ENCODE results near the gene FIGN. TPM values are rescaled to one million over a fixed set of nuclear protein-coding genes. Genes with fewer than 3 reads are reported as not detected.

FIGN gene
- total RNA-seq, 1 experiment from 2014 or later, result 2.1 TPM

DNA sequence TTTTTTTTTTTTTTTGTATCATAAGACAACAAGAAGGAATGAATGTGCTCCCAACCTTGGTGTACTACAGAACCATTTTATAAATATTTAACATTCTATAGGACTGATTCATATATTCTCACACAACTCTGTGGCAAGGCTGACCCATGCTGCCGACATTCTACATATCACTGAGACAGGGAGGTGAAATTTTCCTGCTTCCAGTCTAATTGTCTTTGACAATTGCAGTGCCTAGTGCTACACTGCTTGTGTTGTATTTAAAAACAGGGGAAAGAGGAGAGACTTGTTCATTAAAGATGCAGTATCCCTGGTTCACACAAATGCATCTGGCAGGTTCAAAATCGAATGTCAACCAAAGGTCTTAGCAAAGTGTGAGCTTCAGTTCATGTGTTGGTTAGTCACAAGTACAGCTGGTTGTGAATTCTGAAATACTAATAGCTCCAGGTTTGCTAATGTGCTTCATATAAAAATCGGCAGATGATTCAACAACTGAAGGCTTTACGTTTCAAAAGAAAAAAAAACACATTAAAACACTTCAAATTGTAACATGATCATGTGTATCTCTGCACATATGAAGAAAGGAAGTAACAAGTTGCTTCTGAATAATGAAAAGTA, 130.8 kb downstream of the FIGN start:
- in situ Hi-C loops (cut with HindIII; ENCODE audit: low pct_unique_long_range_greater_than_20kb, low sequenced_read_pairs), result no loop called here
- no peak for DNase-seq (ENCODE audit: low read depth)

- in situ Hi-C loops (cut with HindIII; ENCODE audit: low pct_unique_long_range_greater_than_20kb, low sequenced_read_pairs), result no loop called here
- no peak for DNase-seq (ENCODE audit: low read depth)
Measured at GRCh38 chr2:163602196-163602595, 133.6 kb downstream of the FIGN start.

DNA sequence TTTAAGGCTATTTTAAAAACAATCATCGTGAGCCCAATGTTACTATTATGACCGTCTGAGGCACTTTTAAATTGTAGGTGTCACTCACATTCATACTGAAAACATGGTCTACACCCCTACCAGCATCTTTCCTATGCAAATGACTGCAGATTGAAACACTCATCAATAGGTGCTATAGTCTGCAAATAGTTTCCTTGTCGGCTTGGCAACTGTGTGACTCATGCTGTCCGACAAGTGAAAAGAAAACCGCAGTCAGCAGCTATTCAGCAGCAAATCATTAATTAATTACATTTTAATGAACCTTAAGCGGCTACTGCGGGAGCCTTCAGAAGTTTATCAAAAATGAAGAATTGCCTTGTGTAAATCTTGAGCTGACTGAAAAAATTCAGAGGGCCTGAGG, 134.4 kb downstream of the FIGN start:
- peak; percentile 73 for DNase-seq (ENCODE audit: low read depth)
- in situ Hi-C loops (cut with HindIII; ENCODE audit: low pct_unique_long_range_greater_than_20kb, low sequenced_read_pairs), result no loop called here

DNA sequence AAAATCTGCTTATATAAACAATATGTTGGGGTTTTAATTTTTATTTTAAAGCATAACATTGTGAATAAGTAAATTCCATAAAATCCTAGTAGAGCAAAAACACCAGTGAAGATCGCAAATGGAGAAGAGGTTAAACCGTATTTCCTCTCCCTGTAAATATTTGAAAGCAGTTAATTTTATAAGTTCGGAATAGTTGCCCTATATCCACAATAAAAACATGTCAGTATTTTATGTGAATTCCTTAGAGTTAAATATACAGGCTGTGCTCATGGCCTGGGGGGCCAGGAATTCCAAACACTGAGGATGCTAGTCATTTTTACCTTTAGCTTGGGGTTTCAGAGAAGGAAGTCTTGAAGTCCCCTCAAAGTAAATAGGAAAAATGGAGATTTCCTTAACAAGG, 135.0 kb downstream of the FIGN start:
- in situ Hi-C loops (cut with HindIII; ENCODE audit: low pct_unique_long_range_greater_than_20kb, low sequenced_read_pairs), result no loop called here
- DNase-seq (ENCODE audit: low read depth), result peak; percentile 33

- in situ Hi-C loops (cut with HindIII; ENCODE audit: low pct_unique_long_range_greater_than_20kb, low sequenced_read_pairs), result no loop called here
- DNase-seq (ENCODE audit: low read depth), result no peak
Measured at GRCh38 chr2:163595028-163595427, 140.8 kb downstream of the FIGN start.

GRCh38 chr2:163594497-163594896, 141.3 kb downstream of the FIGN start:
- in situ Hi-C loops (cut with HindIII; ENCODE audit: low pct_unique_long_range_greater_than_20kb, low sequenced_read_pairs), result no loop called here
- no peak for DNase-seq (ENCODE audit: low read depth)

- DNase-seq (ENCODE audit: low read depth), result no peak
- in situ Hi-C loops (cut with HindIII; ENCODE audit: low pct_unique_long_range_greater_than_20kb, low sequenced_read_pairs), result no loop called here
Measured at GRCh38 chr2:163593982-163594381, 141.8 kb downstream of the FIGN start.

DNA sequence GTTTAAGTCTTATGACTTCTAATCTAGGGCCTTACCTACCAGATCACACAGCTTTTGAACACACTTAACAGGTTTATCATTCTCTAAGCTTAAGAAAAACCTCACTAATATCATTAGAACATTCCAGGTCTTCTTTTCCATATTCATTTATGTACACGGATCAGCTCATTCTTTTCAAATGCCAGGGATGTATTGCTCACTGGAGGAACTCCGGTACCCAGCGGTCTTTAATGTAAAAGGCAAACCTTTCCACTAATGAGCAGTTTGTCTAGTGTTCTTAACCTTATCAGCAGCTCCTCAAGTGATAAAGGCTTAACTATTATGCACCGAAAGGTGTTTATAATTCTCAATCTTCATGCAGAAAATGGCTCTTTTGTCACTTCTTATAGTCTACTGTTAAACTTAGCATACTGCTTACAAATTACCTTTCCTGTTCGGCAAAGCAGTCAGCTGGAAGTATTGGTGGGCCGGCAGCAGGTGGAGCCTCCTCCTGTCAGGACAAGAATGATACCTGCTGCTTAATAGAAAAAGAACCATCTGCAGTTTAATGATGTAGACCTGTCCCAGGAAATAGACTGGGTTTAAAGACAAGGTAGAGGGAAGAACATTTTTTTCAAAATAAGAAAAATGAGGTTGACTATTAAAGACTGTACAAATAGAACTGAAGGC, 142.7 kb downstream of the FIGN start:
- DNase-seq (ENCODE audit: low read depth), result no peak
- in situ Hi-C loops (cut with HindIII; ENCODE audit: low pct_unique_long_range_greater_than_20kb, low sequenced_read_pairs), result no loop called here

GRCh38 chr2:163591461-163591860, 144.3 kb downstream of the FIGN start:
- in situ Hi-C loops (cut with HindIII; ENCODE audit: low pct_unique_long_range_greater_than_20kb, low sequenced_read_pairs), result no loop called here
- no peak for DNase-seq (ENCODE audit: low read depth)

DNA sequence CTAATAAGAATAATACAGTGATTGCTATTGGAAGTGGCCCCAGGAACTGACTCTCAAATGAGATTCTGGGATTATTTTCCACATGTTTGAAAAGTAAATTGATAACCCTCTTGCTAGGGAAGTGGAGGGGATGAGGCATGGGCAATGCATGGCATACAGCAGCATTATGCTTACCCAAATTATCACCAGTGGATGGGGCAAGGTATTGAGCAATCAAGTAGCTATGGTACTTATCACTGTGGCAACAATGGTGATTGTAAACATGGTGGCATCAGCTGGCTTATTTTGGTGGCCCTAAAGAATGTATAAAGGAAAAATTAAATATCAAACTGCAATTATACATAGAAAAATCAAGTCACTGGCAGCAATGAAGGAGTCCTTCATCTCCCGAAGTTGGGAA, 155.1 kb downstream of the FIGN start:
- in situ Hi-C loops (cut with HindIII; ENCODE audit: low pct_unique_long_range_greater_than_20kb, low sequenced_read_pairs), result no loop called here
- no peak for DNase-seq (ENCODE audit: low read depth)

DNA sequence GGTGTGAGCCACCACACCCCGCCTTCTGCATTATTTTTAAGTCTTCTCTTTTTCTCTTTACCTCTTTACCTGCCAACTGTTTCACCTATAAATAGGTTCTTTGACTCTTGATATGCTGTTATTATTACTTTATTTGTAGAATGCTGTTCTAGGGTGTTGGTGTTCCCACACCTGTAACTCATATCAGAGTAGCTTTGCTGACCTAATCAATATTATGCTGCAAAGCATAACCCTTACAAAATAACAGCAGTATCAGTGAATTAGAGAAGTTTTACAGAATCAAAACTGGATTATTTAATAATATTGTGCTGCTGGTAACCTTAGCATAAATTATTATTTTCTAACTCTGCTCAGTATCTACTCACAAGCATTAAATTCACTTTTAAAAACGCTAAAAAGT, 161.5 kb downstream of the FIGN start:
- in situ Hi-C loops (cut with HindIII; ENCODE audit: low pct_unique_long_range_greater_than_20kb, low sequenced_read_pairs), result no loop called here
- no peak for DNase-seq (ENCODE audit: low read depth)

- in situ Hi-C loops (cut with HindIII; ENCODE audit: low pct_unique_long_range_greater_than_20kb, low sequenced_read_pairs), result no loop called here
- no peak for DNase-seq (ENCODE audit: low read depth)
Measured at GRCh38 chr2:163573652-163574051, 162.2 kb downstream of the FIGN start.

DNA sequence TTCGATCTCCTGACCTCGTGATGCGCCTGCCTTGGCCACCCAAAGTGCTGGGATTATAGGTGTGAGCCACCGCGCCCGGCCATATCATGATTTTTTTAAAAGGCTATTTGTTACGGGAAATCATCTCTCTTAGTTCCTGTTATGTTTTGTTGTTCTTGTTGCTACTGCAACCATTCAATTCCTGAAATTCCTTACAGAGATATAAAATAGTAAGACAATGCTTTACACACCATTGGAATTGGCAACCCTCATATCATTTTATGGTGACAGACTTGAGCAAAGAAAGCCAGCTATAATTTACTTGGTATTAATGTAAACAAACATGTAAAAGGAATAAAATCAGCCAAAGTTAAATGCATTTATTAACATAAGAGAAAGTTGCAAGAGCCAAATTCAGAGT, 163.0 kb downstream of the FIGN start:
- in situ Hi-C loops (cut with HindIII; ENCODE audit: low pct_unique_long_range_greater_than_20kb, low sequenced_read_pairs), result no loop called here
- DNase-seq (ENCODE audit: low read depth), result no peak

GRCh38 chr2:163571423-163572102, 164.2 kb downstream of the FIGN start:
- in situ Hi-C loops (cut with HindIII; ENCODE audit: low pct_unique_long_range_greater_than_20kb, low sequenced_read_pairs), result no loop called here
- DNase-seq (ENCODE audit: low read depth), result peak; percentile 26

- DNase-seq (ENCODE audit: low read depth), result no peak
- in situ Hi-C loops (cut with HindIII; ENCODE audit: low pct_unique_long_range_greater_than_20kb, low sequenced_read_pairs), result no loop called here
Measured at GRCh38 chr2:163570391-163570790, 165.4 kb downstream of the FIGN start.

DNA sequence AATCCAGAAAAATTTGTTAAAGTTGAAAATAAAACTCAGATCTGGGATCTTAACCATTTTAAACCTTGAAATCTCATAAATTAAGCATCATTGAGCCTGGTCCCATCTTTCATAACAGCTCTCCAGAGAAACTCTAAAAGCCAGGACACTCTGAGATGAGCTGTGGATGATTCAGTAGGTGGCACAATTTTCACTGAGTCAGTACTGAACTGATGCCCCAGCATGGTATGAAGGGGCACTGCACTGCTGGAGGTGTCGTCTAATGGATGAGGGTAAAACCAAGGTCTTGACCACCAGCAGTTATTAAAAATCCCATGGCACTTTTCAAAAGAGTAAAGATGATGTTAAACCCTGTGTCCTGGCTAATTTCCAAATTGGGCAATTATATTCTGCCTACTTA, 170.6 kb downstream of the FIGN start:
- in situ Hi-C loops (cut with HindIII; ENCODE audit: low pct_unique_long_range_greater_than_20kb, low sequenced_read_pairs), result no loop called here

GRCh38 chr2:163564236-163564635, 171.6 kb downstream of the FIGN start:
- DNase-seq (ENCODE audit: low read depth), result no peak
- in situ Hi-C loops (cut with HindIII; ENCODE audit: low pct_unique_long_range_greater_than_20kb, low sequenced_read_pairs), result no loop called here

More for the DNA sequence above, 170.6 kb downstream of the FIGN start:
- DNase-seq (ENCODE audit: low read depth), result no peak

- in situ Hi-C loops (cut with HindIII; ENCODE audit: low pct_unique_long_range_greater_than_20kb, low sequenced_read_pairs), result no loop called here
Measured at GRCh38 chr2:163563336-163563735, 172.5 kb downstream of the FIGN start.

DNA sequence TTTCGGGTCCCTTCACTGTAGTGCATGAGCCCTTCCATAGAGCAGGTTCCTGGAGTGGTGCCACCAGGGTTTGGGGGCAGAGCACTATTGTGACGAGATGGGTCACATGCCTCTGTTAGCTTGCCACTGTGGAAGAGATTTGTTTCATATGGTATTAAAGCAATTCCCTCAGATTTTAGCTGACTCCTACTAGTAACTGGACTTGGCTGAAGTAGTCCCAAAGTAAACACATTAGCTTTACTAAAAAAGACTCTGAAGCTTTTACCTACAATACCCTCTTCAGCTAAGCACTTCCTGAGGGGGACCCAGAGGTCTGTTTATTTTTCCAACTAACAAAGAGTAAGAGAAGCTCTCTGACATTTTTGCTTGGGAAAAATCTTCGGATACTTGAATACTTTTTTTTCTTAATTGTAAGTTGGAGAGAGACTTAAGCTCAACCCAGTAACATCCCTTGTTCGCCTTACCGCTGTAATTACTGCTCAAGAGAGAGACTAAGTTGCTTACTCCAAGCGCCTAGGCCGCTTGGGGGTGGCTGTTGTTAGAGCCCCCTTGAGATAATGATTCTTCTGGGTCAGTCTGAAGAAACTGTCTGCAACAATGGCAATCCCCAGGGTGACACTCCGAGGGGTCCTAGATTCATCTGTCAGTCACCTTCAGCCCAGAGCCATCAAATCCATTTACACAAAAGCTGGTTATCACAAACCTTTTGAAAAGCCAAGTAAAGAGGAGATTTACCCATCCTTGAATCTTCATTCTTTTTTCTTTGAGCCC, 177.4 kb downstream of the FIGN start:
- in situ Hi-C loops (cut with HindIII; ENCODE audit: low pct_unique_long_range_greater_than_20kb, low sequenced_read_pairs), result no loop called here
- DNase-seq (ENCODE audit: low read depth), result no peak

More at GRCh38 chr2:163563336-163563735, 172.5 kb downstream of the FIGN start:
- DNase-seq (ENCODE audit: low read depth), result no peak

All from Caki2 (cell line).